ENCODE data around the gene STARD3. TPM values are rescaled to one million over a fixed set of nuclear protein-coding genes. Genes with fewer than 3 reads are reported as not detected.

The STARD3 gene
- total and polyA plus RNA-seq, 2 of the 13 experiments (the other 11 are each of a cell fraction or from before 2014, with no cell fraction given), result 34.6 to 100 TPM

DNA sequence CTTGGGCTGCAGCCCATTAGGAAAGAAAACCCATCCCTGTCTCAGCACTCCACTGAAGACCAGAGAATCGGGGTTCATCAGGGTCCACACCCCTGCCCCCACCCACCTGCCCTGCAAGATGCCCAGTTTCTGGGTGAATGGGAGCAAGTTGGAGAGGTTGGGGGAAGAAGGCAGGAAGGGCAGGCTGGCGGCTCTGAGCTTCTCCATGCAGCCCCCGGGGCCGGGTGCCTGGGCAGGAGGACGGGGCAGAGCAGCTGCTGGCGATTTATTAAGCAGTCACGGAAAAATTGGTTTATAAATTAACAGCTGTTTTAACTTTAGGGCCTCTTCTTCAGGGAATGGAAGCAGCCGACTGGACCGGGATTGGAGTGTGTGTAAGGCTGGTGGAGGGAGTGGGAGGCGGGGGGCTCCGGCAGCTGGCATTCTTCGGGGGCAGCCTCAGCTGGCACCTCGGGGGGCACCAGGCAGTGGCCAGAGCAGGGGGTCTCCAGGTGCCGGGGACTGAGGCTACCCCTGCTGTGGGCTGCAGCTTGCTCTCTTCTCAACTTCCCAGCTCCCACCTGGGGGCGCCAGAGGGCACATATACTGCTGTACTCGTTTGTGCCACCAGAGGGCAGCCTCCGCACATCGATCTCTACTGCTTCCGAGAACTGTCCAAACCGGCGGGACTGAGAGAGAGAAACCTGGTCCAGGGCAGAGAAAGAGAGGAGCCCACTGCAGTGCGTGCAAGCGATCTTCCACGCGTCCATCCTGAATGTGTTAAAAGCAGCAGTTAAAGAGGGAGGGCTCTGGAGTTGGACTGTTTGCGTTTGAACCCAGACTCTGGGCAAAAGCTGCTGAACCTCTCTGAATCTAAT is 15.2 kb upstream of the STARD3 start (continued):
- TF ChIP-seq ZSCAN31 (CRISPR knock-in tag; IDR thresholded peaks at IDR 0.05; ENCODE audit: low read depth) (no peak), TEAD2 (CRISPR knock-in tag; IDR thresholded peaks at IDR 0.05) (no peak), ZNF235 (CRISPR knock-in tag; IDR thresholded peaks at IDR 0.05; ENCODE audit: borderline replicate concordance) (no peak), ZEB1 (IDR thresholded peaks at IDR 0.05; ENCODE audit: insufficient replicate concordance, low read depth) (no peak), KAT2B (IDR thresholded peaks at IDR 0.05; ENCODE audit: borderline replicate concordance, low read depth, low read length) (no peak), ZNF724P (CRISPR knock-in tag; IDR thresholded peaks at IDR 0.05; ENCODE audit: borderline replicate concordance) (no peak), SP5 (CRISPR knock-in tag; IDR thresholded peaks at IDR 0.05; ENCODE audit: borderline replicate concordance, low read depth) (0 out of 2 replicates have a peak, but pooled peaks have one; percentile 31), FOXC1 (CRISPR knock-in tag; IDR thresholded peaks at IDR 0.05; ENCODE audit: borderline replicate concordance) (peak; percentile 67; the same call in 1 of the 2 replicates), MXD4 (CRISPR knock-in tag; IDR thresholded peaks at IDR 0.05) (peak; percentile 64), PRPF4 (IDR thresholded peaks at IDR 0.05; ENCODE audit: low read depth, low read length, poor library complexity, severe bottlenecking) (no peak), CHD4 (IDR thresholded peaks at IDR 0.05; ENCODE audit: borderline replicate concordance, low read length) (no peak), ZNF672 (CRISPR knock-in tag; IDR thresholded peaks at IDR 0.05) (no peak)
- TF ChIP-seq, protein P1, sequence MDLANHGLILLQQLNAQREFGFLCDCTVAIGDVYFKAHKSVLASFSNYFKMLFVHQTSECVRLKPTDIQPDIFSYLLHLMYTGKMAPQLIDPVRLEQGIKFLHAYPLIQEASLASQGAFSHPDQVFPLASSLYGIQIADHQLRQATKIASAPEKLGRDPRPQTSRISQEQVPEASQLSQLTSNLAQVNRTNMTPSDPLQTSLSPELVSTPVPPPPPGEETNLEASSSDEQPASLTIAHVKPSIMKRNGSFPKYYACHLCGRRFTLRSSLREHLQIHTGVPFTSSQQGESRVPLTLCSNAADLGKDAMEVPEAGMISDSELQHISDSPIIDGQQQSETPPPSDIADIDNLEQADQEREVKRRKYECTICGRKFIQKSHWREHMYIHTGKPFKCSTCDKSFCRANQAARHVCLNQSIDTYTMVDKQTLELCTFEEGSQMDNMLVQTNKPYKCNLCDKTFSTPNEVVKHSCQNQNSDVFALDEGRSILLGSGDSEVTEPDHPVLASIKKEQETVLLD (CRISPR knock-in tag; IDR thresholded peaks at IDR 0.05; ENCODE audit: low read depth), result no peak
- TF ChIP-seq, protein P2, sequence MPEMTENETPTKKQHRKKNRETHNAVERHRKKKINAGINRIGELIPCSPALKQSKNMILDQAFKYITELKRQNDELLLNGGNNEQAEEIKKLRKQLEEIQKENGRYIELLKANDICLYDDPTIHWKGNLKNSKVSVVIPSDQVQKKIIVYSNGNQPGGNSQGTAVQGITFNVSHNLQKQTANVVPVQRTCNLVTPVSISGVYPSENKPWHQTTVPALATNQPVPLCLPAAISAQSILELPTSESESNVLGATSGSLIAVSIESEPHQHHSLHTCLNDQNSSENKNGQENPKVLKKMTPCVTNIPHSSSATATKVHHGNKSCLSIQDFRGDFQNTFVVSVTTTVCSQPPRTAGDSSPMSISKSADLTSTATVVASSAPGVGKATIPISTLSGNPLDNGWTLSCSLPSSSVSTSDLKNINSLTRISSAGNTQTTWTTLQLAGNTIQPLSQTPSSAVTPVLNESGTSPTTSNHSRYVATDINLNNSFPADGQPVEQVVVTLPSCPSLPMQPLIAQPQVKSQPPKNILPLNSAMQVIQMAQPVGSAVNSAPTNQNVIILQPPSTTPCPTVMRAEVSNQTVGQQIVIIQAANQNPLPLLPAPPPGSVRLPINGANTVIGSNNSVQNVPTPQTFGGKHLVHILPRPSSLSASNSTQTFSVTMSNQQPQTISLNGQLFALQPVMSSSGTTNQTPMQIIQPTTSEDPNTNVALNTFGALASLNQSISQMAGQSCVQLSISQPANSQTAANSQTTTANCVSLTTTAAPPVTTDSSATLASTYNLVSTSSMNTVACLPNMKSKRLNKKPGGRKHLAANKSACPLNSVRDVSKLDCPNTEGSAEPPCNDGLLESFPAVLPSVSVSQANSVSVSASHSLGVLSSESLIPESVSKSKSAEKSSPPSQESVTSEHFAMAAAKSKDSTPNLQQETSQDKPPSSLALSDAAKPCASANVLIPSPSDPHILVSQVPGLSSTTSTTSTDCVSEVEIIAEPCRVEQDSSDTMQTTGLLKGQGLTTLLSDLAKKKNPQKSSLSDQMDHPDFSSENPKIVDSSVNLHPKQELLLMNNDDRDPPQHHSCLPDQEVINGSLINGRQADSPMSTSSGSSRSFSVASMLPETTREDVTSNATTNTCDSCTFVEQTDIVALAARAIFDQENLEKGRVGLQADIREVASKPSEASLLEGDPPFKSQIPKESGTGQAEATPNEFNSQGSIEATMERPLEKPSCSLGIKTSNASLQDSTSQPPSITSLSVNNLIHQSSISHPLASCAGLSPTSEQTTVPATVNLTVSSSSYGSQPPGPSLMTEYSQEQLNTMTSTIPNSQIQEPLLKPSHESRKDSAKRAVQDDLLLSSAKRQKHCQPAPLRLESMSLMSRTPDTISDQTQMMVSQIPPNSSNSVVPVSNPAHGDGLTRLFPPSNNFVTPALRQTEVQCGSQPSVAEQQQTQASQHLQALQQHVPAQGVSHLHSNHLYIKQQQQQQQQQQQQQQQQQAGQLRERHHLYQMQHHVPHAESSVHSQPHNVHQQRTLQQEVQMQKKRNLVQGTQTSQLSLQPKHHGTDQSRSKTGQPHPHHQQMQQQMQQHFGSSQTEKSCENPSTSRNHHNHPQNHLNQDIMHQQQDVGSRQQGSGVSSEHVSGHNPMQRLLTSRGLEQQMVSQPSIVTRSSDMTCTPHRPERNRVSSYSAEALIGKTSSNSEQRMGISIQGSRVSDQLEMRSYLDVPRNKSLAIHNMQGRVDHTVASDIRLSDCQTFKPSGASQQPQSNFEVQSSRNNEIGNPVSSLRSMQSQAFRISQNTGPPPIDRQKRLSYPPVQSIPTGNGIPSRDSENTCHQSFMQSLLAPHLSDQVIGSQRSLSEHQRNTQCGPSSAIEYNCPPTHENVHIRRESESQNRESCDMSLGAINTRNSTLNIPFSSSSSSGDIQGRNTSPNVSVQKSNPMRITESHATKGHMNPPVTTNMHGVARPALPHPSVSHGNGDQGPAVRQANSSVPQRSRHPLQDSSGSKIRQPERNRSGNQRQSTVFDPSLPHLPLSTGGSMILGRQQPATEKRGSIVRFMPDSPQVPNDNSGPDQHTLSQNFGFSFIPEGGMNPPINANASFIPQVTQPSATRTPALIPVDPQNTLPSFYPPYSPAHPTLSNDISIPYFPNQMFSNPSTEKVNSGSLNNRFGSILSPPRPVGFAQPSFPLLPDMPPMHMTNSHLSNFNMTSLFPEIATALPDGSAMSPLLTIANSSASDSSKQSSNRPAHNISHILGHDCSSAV (CRISPR knock-in tag; IDR thresholded peaks at IDR 0.05; ENCODE audit: borderline replicate concordance), result no peak

All from HepG2 (cell line).